A673 (cell line): ENCODE data around the gene ATOSA. TPM values are rescaled to one million over a fixed set of nuclear protein-coding genes. Genes with fewer than 3 reads are reported as not detected.

ENCODE experiments used
- BruUV-seq: library from RNA; stranded (reverse); fragments of 400-500 nt; replicated peaks from 2 replicates; lab custom pipeline; 2021; lab: Mats Ljungman, UMichigan
- CTCF ChIA-PET: fragments of 300-600 bp; sonication (Branson Sonifier 250); formaldehyde crosslinking; loops from one replicate; lab custom pipeline; 2022; ENCODE audit warnings: antibody characterized with exemption; lab: Charles Lee
- POLR2A ChIA-PET: fragments of 300-600 bp; sonication (Branson Sonifier 250); formaldehyde crosslinking; loops from one replicate; lab custom pipeline; 2022; ENCODE audit warnings: antibody characterized with exemption; ENCODE audit not compliant: low non-redundant PET; lab: Charles Lee
- DNase-seq: peaks from one replicate; pipeline ENCODE4 v3.0.0-alpha.2; 2015; ENCODE audit warnings: low spot score
- H3K27ac ChIP-seq: fragments of 200-600 bp; sonication (generic); 2 replicates; pipeline ENCODE4 v1.5.1; 2016; ENCODE audit warnings: mixed run types, low read depth, mild to moderate bottlenecking, mixed read lengths, antibody characterized with exemption, low read length; ENCODE audit not compliant: poor library complexity, severe bottlenecking
- H3K27me3 ChIP-seq: fragments of 200-600 bp; sonication (generic); replicated peaks from 2 replicates; pipeline ENCODE4 v1.6.1; 2017; ENCODE audit warnings: mixed run types, low read depth, mild to moderate bottlenecking, mixed read lengths, antibody characterized with exemption, low read length; ENCODE audit not compliant: insufficient read depth, poor library complexity
- H3K36me3 ChIP-seq: fragments of 200-600 bp; sonication (generic); 2 replicates; pipeline ENCODE4 v1.6.1; 2016; ENCODE audit warnings: mixed run types, mild to moderate bottlenecking, mixed read lengths, antibody characterized with exemption, low read length; ENCODE audit not compliant: insufficient read depth, poor library complexity, severe bottlenecking
- H3K4me1 ChIP-seq: fragments of 200-600 bp; sonication (generic); 2 replicates; pipeline ENCODE4 v1.6.1; 2017; ENCODE audit warnings: mixed run types, mild to moderate bottlenecking, mixed read lengths, antibody characterized with exemption, low read length; ENCODE audit not compliant: insufficient read depth, poor library complexity, severe bottlenecking
- H3K4me3 ChIP-seq: fragments of 200-600 bp; sonication (generic); 2 replicates; pipeline ENCODE4 v1.5.1; 2016; ENCODE audit warnings: low read depth, mixed run types, mild to moderate bottlenecking, mixed read lengths, low read length; ENCODE audit not compliant: poor library complexity, severe bottlenecking
- H3K9me3 ChIP-seq: fragments of 200-600 bp; sonication (generic); 2 replicates; pipeline ENCODE4 v1.6.1; 2016; ENCODE audit warnings: mixed run types, low read depth, mild to moderate bottlenecking, mixed read lengths, antibody characterized with exemption, low read length; ENCODE audit not compliant: poor library complexity, severe bottlenecking
- EZH2 ChIP-seq: fragments of 200-600 bp; sonication (generic); IDR thresholded peaks from 2 replicates; pipeline ENCODE4 v1.6.1; 2017; ENCODE audit warnings: borderline replicate concordance, low read depth, mild to moderate bottlenecking, mixed read lengths, antibody characterized with exemption, low read length; ENCODE audit not compliant: poor library complexity, severe bottlenecking
- intact Hi-C: fragments of 100-400 bp; cut with micrococcal nuclease; formaldehyde crosslinking; loops from one replicate; pipeline ENCODE4 v1.10.0; 2022; ENCODE audit not compliant: unreplicated experiment
- total RNA-seq: library from RNA; stranded (reverse); gene quantifications from 2 replicates; pipeline ENCODE4 v1.2.3, GENCODE V29; 2021
- TF ChIP-seq, protein P1 (sequence below): fragments of 300-800, 200-600 bp; sonication (generic); conservative IDR thresholded peaks from 2 replicates; pipeline ENCODE4 v1.5.1; 2017; ENCODE audit warnings: low read depth, mild to moderate bottlenecking, antibody characterized with exemption, low read length, moderate library complexity, mixed read lengths

ATOSA gene
- total RNA-seq, 1 experiment from 2014 or later = 5.3 TPM

DNA sequence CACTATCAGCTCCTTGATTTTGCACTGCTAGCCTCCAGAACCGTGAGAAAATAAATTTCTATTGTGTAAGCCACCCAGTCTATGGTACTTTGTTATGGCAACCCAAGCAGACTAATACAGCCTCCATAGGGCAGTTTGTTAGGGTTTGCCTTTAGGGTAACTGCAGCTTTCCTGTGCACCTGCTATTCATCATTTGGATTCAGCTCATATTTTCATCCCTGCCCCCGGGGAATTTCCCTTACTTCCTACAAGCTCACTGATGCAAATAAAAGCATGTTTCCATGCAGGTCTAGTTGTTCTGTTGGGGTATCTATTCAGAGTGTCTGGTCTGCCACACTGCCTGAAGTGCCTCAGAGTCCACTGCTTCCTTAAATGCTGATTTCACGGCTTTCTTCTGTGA lies 48.6 kb upstream of the ATOSA start:
- H3K36me3 ChIP-seq = no peaks in the 10 kb centered on the region
- no TSS peak for BruUV-seq
- intact Hi-C loops = no loop called here
- TF ChIP-seq, protein P1, sequence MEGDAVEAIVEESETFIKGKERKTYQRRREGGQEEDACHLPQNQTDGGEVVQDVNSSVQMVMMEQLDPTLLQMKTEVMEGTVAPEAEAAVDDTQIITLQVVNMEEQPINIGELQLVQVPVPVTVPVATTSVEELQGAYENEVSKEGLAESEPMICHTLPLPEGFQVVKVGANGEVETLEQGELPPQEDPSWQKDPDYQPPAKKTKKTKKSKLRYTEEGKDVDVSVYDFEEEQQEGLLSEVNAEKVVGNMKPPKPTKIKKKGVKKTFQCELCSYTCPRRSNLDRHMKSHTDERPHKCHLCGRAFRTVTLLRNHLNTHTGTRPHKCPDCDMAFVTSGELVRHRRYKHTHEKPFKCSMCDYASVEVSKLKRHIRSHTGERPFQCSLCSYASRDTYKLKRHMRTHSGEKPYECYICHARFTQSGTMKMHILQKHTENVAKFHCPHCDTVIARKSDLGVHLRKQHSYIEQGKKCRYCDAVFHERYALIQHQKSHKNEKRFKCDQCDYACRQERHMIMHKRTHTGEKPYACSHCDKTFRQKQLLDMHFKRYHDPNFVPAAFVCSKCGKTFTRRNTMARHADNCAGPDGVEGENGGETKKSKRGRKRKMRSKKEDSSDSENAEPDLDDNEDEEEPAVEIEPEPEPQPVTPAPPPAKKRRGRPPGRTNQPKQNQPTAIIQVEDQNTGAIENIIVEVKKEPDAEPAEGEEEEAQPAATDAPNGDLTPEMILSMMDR = no peak
- no peak for TF ChIP-seq EZH2
- no peak overlapping the region for H3K27ac ChIP-seq
- H3K27me3 ChIP-seq = no peaks in the 10 kb centered on the region
- ChIA-PET POLR2A (no interaction called here), CTCF (no interaction called here)
- peak; percentile 31 for DNase-seq
- no peak overlapping the region for H3K4me3 ChIP-seq
- H3K9me3 ChIP-seq = no peaks in the 10 kb centered on the region
- peaks cover 10% of the 10 kb centered on the region for H3K4me1 ChIP-seq

DNA sequence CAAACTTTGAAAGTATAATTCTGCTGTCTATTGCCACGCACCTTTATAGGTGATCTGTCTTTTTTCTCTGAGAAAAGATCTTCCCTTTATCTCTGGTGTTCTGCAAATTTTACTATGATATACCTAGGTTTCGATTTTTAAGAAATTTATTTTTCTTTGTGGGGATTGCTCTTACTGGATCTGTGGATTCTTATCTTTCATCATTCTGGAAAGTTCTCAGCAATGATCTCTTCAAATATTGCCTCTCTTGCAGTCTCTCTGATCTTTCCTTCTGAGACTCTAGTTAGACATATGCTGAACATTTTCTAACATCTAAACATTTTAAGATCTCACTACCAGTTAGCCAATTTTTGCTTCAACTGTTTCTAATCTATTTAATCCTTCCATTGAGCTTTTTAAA lies 47.0 kb upstream of the ATOSA start:
- Histone ChIP-seq H3K4me3 (no peak overlapping the region), H3K4me1 (peaks cover 10% of the 10 kb centered on the region), H3K9me3 (no peaks in the 10 kb centered on the region), H3K27me3 (no peaks in the 10 kb centered on the region), H3K36me3 (no peaks in the 10 kb centered on the region), H3K27ac (no peak overlapping the region)
- CTCF ChIA-PET = no interaction called here
- no TSS peak for BruUV-seq
- DNase-seq = no peak
- POLR2A ChIA-PET = no interaction called here
- intact Hi-C loops = no loop called here
- TF ChIP-seq, protein P1 = no peak
- no peak for TF ChIP-seq EZH2

DNA sequence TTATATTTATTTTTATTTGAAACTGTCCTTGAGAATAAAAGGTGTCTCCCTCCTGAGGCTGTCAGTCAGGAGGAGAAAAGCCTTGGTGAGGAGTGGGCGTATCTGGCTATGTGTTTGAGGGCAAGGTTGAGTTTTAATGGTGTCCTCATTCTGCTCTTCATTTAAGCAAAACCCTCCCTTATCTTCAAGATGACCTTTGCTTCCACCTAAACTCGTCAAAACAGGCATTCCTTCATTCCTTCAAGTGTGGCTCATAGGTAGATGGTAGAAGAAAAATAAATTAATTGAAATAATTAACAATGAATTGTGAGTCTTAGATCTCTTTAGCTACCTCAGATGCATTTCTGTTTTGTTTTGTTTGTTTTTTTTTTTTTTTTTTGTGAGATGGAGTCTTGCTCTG lies 39.4 kb upstream of the ATOSA start:
- Histone ChIP-seq H3K4me3 (no peak overlapping the region), H3K27ac (no peak overlapping the region), H3K9me3 (no peaks in the 10 kb centered on the region), H3K36me3 (no peaks in the 10 kb centered on the region), H3K4me1 (no peaks in the 10 kb centered on the region), H3K27me3 (no peaks in the 10 kb centered on the region)
- no peak for DNase-seq
- TF ChIP-seq EZH2 = no peak
- TF ChIP-seq, protein P1 = no peak
- no TSS peak for BruUV-seq
- ChIA-PET POLR2A (no interaction called here), CTCF (no interaction called here)
- intact Hi-C loops = no loop called here
